ENCODE measurements around the gene IL1R1. TPM values are rescaled to one million over a fixed set of nuclear protein-coding genes. Genes with fewer than 3 reads are reported as not detected.

The IL1R1 gene
- total RNA-seq, 1 donor from 2014 or later: 49.9 TPM

DNA sequence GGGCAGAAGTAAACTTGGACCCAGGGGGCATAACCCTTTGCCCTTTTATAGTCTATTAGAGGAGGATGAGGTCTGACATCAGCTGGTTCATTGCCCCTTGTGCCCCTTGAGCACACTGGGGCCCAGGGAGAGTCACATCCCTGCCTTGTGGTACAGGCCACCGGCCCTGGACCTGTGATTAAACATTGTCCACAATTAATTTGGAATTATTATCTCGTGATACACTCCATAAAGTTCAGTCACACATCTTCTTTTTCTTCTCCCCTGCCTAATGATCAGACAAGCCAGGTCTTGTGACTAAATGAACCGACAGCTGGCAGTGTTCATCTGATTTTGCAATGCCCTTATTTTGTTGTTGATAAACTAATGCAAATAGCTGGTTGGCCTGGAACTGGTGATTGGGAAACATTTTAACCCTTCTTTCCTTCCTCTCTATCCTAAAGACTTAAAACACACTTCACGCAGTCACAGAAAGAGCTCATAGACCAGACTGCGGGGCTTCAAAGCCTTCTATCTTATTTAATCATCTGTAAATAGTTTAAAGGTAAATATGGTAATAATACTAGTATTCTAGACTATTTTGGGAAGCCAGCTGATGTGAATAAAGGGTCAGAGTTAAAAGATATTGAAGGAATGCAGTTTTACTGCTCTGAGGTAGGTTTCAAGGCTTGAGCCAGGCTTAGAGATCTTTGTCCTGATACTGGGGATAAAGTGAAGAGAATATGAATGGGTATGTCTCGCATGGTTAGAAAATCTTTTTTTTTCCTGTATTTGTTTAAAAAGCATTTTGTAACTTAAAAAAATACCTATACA, 13.4 kb downstream of the IL1R1 start:
- intact Hi-C loops (cut with DNase I): no loop called here
- peak; percentile 40 for DNase-seq (ENCODE audit: low spot score)
- peak; percentile 77 for ATAC-seq

- intact Hi-C loops (cut with DNase I): no loop called here
- DNase-seq (ENCODE audit: low spot score) (no peak), ATAC-seq (no peak)
These were observed 15.6 kb downstream of the IL1R1 start for GRCh38 chr2:102158011-102158755.

DNA sequence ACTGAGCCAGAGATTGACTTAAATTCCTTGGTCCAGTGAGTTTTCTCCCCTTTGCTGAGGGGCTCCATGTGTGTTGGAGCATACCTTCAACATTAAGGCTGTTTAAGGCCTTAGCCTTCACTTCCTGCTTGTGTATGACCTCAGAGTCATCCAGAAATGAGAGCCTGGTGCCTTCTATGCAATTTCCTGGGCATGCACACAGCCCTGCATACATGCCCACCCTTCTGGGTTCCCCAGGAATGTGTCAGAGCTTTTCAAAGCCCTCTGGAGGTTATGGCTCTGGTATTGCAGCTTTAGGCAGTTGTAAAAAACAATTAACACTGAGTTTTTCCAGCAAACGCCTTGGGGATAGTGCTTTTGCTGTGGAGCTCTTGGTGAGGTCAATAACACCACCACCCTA, 16.7 kb downstream of the IL1R1 start:
- DNase-seq (ENCODE audit: low spot score): no peak
- intact Hi-C loops (cut with DNase I): no loop called here
- ATAC-seq: no peak

- ATAC-seq (peak; percentile 94), DNase-seq (ENCODE audit: low spot score) (no peak)
- intact Hi-C loops (cut with DNase I): loop anchor here (2.0 kb wide), 1 partner anchor 146 kb away; no protein-coding TSS in a partner anchor
These were observed 23.8 kb downstream of the IL1R1 start for GRCh38 chr2:102166189-102166845.

DNA sequence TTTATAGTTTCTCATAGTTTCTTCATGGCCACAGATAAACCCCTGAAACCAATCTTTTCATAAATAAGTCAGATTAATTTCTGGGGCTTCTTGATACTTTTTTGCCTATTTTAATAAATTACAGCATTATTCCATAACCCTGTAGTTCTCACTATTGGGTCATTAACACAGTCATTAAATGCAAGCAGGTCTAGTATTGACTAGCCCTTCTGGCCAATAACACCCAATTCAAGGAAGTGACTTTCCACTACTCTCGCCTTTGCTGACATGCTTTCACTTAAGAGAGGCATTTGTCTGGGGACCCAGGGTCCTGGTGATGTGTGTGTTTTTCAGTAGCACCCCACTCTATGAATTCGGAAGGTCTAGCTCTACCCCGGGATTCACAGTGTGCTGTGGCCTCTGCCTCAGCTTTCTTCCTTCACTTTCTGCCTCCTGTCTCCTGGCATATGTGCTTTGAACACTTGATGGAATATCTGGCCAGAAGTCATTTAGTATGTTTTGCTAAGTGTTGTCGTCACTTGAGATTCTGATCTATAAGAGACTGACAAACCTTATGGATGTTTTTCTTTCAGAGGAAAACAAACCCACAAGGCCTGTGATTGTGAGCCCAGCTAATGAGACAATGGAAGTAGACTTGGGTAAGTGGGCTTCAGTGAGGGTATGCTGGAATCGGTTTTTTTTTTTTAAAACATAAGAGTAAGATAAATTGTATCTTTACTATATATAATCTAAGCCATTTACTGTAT, 25.7 kb downstream of the IL1R1 start:
- DNase-seq (ENCODE audit: low spot score): no peak
- ATAC-seq: no peak
- intact Hi-C loops (cut with DNase I): no loop called here

- DNase-seq (ENCODE audit: low spot score): no peak
- intact Hi-C loops (cut with DNase I): no loop called here
- no peak for ATAC-seq
These were observed 29.4 kb downstream of the IL1R1 start for GRCh38 chr2:102171946-102172345.

GRCh38 chr2:102172745-102173144, 30.2 kb downstream of the IL1R1 start:
- DNase-seq (ENCODE audit: low spot score) (no peak), ATAC-seq (no peak)
- intact Hi-C loops (cut with DNase I): no loop called here

GRCh38 chr2:102176172-102176571, 33.6 kb downstream of the IL1R1 start:
- DNase-seq (ENCODE audit: low spot score) (no peak), ATAC-seq (no peak)
- intact Hi-C loops (cut with DNase I): no loop called here

GRCh38 chr2:102177814-102178478, 35.4 kb downstream of the IL1R1 start:
- intact Hi-C loops (cut with DNase I): no loop called here
- ATAC-seq (no peak), DNase-seq (ENCODE audit: low spot score) (no peak)

- DNase-seq (ENCODE audit: low spot score): no peak
- intact Hi-C loops (cut with DNase I): no loop called here
- ATAC-seq: no peak
These were observed 36.5 kb downstream of the IL1R1 start for GRCh38 chr2:102179061-102179460.

- no peak for ATAC-seq
- no peak for DNase-seq (ENCODE audit: low spot score)
- intact Hi-C loops (cut with DNase I): no loop called here
These were observed 37.5 kb downstream of the IL1R1 start for GRCh38 chr2:102179788-102180686.

DNA sequence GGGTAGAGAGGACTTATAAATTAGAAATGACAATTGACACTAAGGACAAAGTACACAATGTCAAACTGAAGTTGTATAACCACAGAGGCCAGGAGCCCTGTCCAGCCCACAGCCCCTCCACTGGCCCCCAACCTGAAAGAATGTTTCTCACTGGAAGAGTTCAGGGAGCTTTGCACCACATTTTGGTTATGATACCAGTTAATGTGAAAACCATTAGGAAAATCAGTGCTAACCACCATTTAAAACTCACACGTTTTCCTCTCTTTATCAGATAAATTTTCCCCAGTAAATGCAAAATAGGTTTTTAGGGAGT, 38.1 kb downstream of the IL1R1 start:
- intact Hi-C loops (cut with DNase I): no loop called here
- DNase-seq (ENCODE audit: low spot score) (no peak), ATAC-seq (no peak)

DNA sequence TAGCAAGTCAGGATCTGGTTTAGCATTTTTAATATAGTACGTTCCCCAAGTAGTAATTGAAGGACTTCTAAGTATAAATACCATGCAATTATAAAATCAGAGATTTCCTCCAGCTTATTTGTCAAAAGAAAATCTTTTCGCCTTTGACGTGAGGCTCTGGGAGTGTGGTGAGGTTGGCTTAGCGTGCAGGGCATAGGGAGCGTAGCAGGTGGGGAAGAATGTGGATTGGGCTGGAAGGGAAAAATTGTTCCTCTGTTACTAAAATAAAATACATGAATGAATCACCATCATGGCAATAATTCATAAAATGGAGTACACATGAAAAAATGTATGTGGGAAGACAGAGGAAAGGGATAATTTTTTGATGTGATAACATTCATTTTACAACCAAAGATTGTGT, 38.8 kb downstream of the IL1R1 start:
- DNase-seq (ENCODE audit: low spot score): no peak
- ATAC-seq: no peak
- intact Hi-C loops (cut with DNase I): no loop called here

GRCh38 chr2:102181919-102182635, 39.5 kb downstream of the IL1R1 start:
- no peak for ATAC-seq
- no peak for DNase-seq (ENCODE audit: low spot score)
- intact Hi-C loops (cut with DNase I): no loop called here

- ATAC-seq (no peak), DNase-seq (ENCODE audit: low spot score) (no peak)
- intact Hi-C loops (cut with DNase I): no loop called here
These were observed 41.5 kb downstream of the IL1R1 start for GRCh38 chr2:102184018-102184417.

- DNase-seq (ENCODE audit: low spot score) (no peak), ATAC-seq (no peak)
- intact Hi-C loops (cut with DNase I): no loop called here
These were observed 42.0 kb downstream of the IL1R1 start for GRCh38 chr2:102184568-102184967.

DNA sequence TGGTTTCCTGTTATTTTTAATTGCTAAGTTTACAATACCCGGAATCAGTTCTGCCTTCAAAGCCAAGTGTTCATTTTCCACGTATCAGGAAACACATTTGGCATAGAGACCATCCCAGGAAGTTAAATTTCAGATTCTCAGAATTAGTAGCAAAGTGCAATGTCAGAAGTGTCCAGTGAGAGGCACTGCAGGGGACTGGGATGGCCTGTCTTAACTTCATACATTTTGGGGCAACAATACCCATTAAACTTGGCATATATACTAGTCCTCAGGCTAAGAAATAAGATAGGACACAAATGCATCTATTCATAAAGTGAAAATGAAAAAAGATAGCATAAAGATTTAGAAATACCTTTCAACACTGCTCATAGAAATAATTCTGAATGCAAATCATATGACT, 42.8 kb downstream of the IL1R1 start:
- no peak for DNase-seq (ENCODE audit: low spot score)
- no peak for ATAC-seq
- intact Hi-C loops (cut with DNase I): loop anchor here (5.0 kb wide), 1 partner anchor 1283 kb away; no protein-coding TSS in a partner anchor

Data from sciatic nerve (tissue), 2 donors.